ENCODE data around the gene LIF. TPM values are rescaled to one million over a fixed set of nuclear protein-coding genes. Genes with fewer than 3 reads are reported as not detected.

Gene LIF
- total and polyA plus RNA-seq, 2 of the 4 experiments (the other 2 are of a cell fraction): 130 to 214 TPM

GRCh38 chr22:30275625-30276024 is 29.1 kb upstream of the LIF start:
- ChIA-PET POLR2A (ENCODE audit: unreplicated experiment) (no interaction called here), CTCF (no interaction called here)
- 68% methylated on average over 6 of the region's 8 CpGs; no CpG with 5 or more reads in 1 of the 2 experiments for WGBS, 2 experiments (ENCODE audit: extremely low coverage in 2 of 2, insufficient read length in 1 of 2)
- Histone ChIP-seq H3K18ac (ENCODE audit: low read depth, low read length) (no peak overlapping the region), H3K9me3 (ENCODE audit: control insufficient read depth, insufficient read depth, low read length) (no peaks in the 10 kb centered on the region), H4K8ac (ENCODE audit: low read depth in 2 of 2, low read length in 2 of 2) (no peak overlapping the region), H3K23ac (ENCODE audit: low read depth, low read length) (no peak overlapping the region), H3K27ac (ENCODE audit: insufficient read depth, low read length) (no peak overlapping the region), H2AK5ac (ENCODE audit: low read depth, low read length) (no peak overlapping the region; the same call in 1 of the 2 replicates), H4K5ac (ENCODE audit: low read depth, low read length) (no peak overlapping the region), H3K4me3 (ENCODE audit: insufficient read depth, low read depth, low read length) (no peak overlapping the region), H2BK5ac (ENCODE audit: low read depth, low read length, poor library complexity, severe bottlenecking) (no peak overlapping the region), H2AFZ (replicated peaks; ENCODE audit: low read length, poor library complexity) (no peak overlapping the region), H2BK20ac (ENCODE audit: low read depth, low read length) (no peak overlapping the region), H3K36me3 (ENCODE audit: control insufficient read depth, insufficient read depth, low read length) (no peaks in the 10 kb centered on the region), H4K91ac (ENCODE audit: insufficient read depth, low read depth, low read length) (no peak overlapping the region), H2AK9ac (replicated peaks; ENCODE audit: low read depth, low read length, poor library complexity) (no peak overlapping the region), H3K79me1 (ENCODE audit: low read depth in 1 of 2, low read length in 2 of 2) (no peaks in the 10 kb centered on the region), H4K20me1 (ENCODE audit: insufficient read depth, low read length) (no peaks in the 10 kb centered on the region), H2BK120ac (ENCODE audit: low read depth, low read length) (no peak overlapping the region), H3K9ac (ENCODE audit: low read depth, low read length) (no peak overlapping the region), H3K14ac (replicated peaks; ENCODE audit: low read depth, low read length) (no peak overlapping the region), H3K4me2 (ENCODE audit: low read depth, low read length) (no peak overlapping the region), H3K4me1 (ENCODE audit: control insufficient read depth, insufficient read depth, low read length) (peaks cover 9% of the 10 kb centered on the region), H3K56ac (ENCODE audit: extremely low read depth, insufficient read depth, low read length) (no peak overlapping the region), H3K9me1 (ENCODE audit: insufficient read depth, low read length) (peaks cover 8% of the 10 kb centered on the region), H2BK15ac (ENCODE audit: low read depth, low read length) (no peak overlapping the region), H3K27me3 (ENCODE audit: control insufficient read depth, insufficient read depth, low read length) (no peaks in the 10 kb centered on the region), H3K4ac (ENCODE audit: low read depth, low read length) (no peak overlapping the region)
- dilution Hi-C loops (cut with HindIII; ENCODE audit: low sequenced_read_pairs, unreplicated experiment): no loop called here
- no TSS peak for BruUV-seq (replicated peaks)
- no peak for TF ChIP-seq MAFK (IDR thresholded peaks at IDR 0.05; ENCODE audit: low read depth, low read length)
- TF ChIP-seq RFX5 (IDR thresholded peaks at IDR 0.05; ENCODE audit: low read depth, low read length): no peak
- no peak for TF ChIP-seq RAD21 (IDR thresholded peaks at IDR 0.05; ENCODE audit: low read length)
- intact Hi-C loops (cut with micrococcal nuclease): no loop called here
- ATAC-seq (ENCODE audit: low read depth): no peak
- DNase-seq: no peak
- in situ Hi-C loops (cut with MboI; ENCODE audit: low sequenced_read_pairs): no loop called here
